Thyroid gland (tissue), 4 donors: ENCODE data around the gene NRARP.

Experiments used
- CTCF ChIP-seq, 6 experiments: fragments of 200-600 bp in 3 of 6; fragments of 450-650 bp in 3 of 6; sonication (generic) in 3 of 6; IDR thresholded peaks; one replicate each; pipeline ENCODE4 v1.5.1; 2016 to 2019; ENCODE audit warnings: antibody characterized with exemption in 6 of 6, mild to moderate bottlenecking in 2 of 6, inconsistent platforms in 1 of 6, moderate library complexity in 1 of 6
- POLR2A ChIP-seq, 2 donors: fragments of 450-650 bp; IDR thresholded peaks; one replicate each; pipeline ENCODE4 v1.6.1; 2017; ENCODE audit warnings: antibody characterized with exemption in 2 of 2, mild to moderate bottlenecking in 2 of 2, moderate library complexity in 1 of 2

- TF ChIP-seq CTCF (IDR thresholded peaks at IDR 0.05) (no peak), POLR2A (IDR thresholded peaks at IDR 0.05) (no peak)
Observed at GRCh38 chr9:137300567-137301080, 1.4 kb downstream of the NRARP start.
